GM23338 (cell line): ENCODE results near the gene THAP6. TPM values are rescaled to one million over a fixed set of nuclear protein-coding genes. Genes with fewer than 3 reads are reported as not detected.

Experiments used
- ATAC-seq: fragments of 200-7000 bp; cut with Tn5 transposase; 3 replicates; pipeline ENCODE4 v1.9.1; 2020
- DNase-seq: peaks from one replicate; pipeline ENCODE4 v3.0.0-alpha.2; 2015; ENCODE audit warnings: low spot score
- H2AFZ ChIP-seq: fragments of 200-600 bp; sonication (generic); 2 replicates; pipeline ENCODE4 v1.8.0; 2016; ENCODE audit warnings: antibody characterized with exemption, mild to moderate bottlenecking, moderate library complexity
- H3F3A ChIP-seq: fragments of 200-600 bp; sonication (generic); replicated peaks from 2 replicates; pipeline ENCODE4 v1.8.0; 2017; ENCODE audit warnings: antibody characterized with exemption, mixed run types, low read depth
- H3K27ac ChIP-seq: fragments of 200-600 bp; sonication (generic); 2 replicates; pipeline ENCODE4 v1.6.1; 2016; ENCODE audit warnings: low read depth
- H3K27me3 ChIP-seq: fragments of 200-600 bp; sonication (generic); 2 replicates; pipeline ENCODE4 v1.8.0; 2016; ENCODE audit warnings: mild to moderate bottlenecking, mixed run types, moderate library complexity; ENCODE audit not compliant: insufficient read depth
- H3K36me3 ChIP-seq: fragments of 200-600 bp; sonication (generic); 2 replicates; pipeline ENCODE4 v1.8.0; 2016; ENCODE audit warnings: mild to moderate bottlenecking; ENCODE audit not compliant: insufficient read depth
- H3K4me1 ChIP-seq: fragments of 200-600 bp; sonication (generic); 2 replicates; pipeline ENCODE4 v1.8.0; 2016; ENCODE audit warnings: mild to moderate bottlenecking, moderate library complexity; ENCODE audit not compliant: insufficient read depth
- H3K4me2 ChIP-seq: fragments of 200-600 bp; sonication (generic); 2 replicates; pipeline ENCODE4 v1.7.1; 2017; ENCODE audit warnings: mixed run types
- H3K4me3 ChIP-seq: fragments of 200-600 bp; sonication (generic); 2 replicates; pipeline ENCODE4 v1.6.1; 2016; ENCODE audit warnings: mixed run types
- H3K79me2 ChIP-seq: fragments of 200-600 bp; sonication (generic); replicated peaks from 2 replicates; pipeline ENCODE4 v1.8.0; 2017; ENCODE audit warnings: mild to moderate bottlenecking; ENCODE audit not compliant: insufficient read depth
- H3K9me2 ChIP-seq: fragments of 200-600 bp; sonication (generic); 2 replicates; pipeline ENCODE4 v1.8.0; 2017; ENCODE audit not compliant: insufficient read depth
- H4K20me1 ChIP-seq: fragments of 200-600 bp; sonication (generic); replicated peaks from 2 replicates; pipeline ENCODE4 v1.8.0; 2017; ENCODE audit warnings: mild to moderate bottlenecking; ENCODE audit not compliant: insufficient read depth
- H3K27ac Mint-ChIP-seq: 2 replicates; pipeline ENCODE4 v1.8.0; 2020; ENCODE audit warnings: inconsistent platforms, mild to moderate bottlenecking, moderate library complexity, mixed read lengths
- H3K27me3 Mint-ChIP-seq: 3 replicates; pipeline ENCODE4 v1.8.0; 2022; ENCODE audit warnings: low read depth, mild to moderate bottlenecking, moderate library complexity, mixed read lengths, inconsistent platforms; ENCODE audit not compliant: insufficient read depth, poor library complexity
- H3K36me3 Mint-ChIP-seq: 3 replicates; pipeline ENCODE4 v1.8.0; 2021; ENCODE audit warnings: low read depth, mild to moderate bottlenecking, inconsistent platforms, moderate library complexity, mixed read lengths
- H3K4me1 Mint-ChIP-seq: 3 replicates; pipeline ENCODE4 v1.8.0; 2020; ENCODE audit warnings: mild to moderate bottlenecking, inconsistent platforms, mixed read lengths
- H3K4me3 Mint-ChIP-seq: 3 replicates; pipeline ENCODE4 v1.8.0; 2021; ENCODE audit warnings: moderate library complexity, mild to moderate bottlenecking, inconsistent platforms, mixed read lengths
- H3K9me3 Mint-ChIP-seq: 3 replicates; pipeline ENCODE4 v1.8.0; 2020; ENCODE audit warnings: moderate library complexity, mild to moderate bottlenecking, inconsistent platforms, mixed read lengths
- CREB1 ChIP-seq: fragments of 250-450 bp; sonication (Bioruptor Pico); IDR thresholded peaks from 2 replicates; pipeline ENCODE4 v1.5.0; 2020; ENCODE audit warnings: low read depth, mild to moderate bottlenecking, moderate library complexity
- EZH2phosphoT487 ChIP-seq: fragments of 200-600 bp; sonication (generic); IDR thresholded peaks from one replicate; pipeline ENCODE4 v1.8.1; 2018; ENCODE audit warnings: antibody characterized with exemption; ENCODE audit not compliant: unreplicated experiment
- JUNB ChIP-seq: IDR thresholded peaks from one replicate; pipeline ENCODE4 v1.6.1; 2016; ENCODE audit warnings: antibody characterized with exemption; ENCODE audit not compliant: unreplicated experiment
- NANOG ChIP-seq: IDR thresholded peaks from 2 replicates; pipeline ENCODE4 v1.6.1; 2016; ENCODE audit warnings: antibody characterized with exemption, borderline replicate concordance
- ZNF114 ChIP-seq: fragments of 250-450 bp; sonication (Bioruptor Pico); IDR thresholded peaks from 2 replicates; pipeline ENCODE4 v1.5.0; 2020; ENCODE audit warnings: mild to moderate bottlenecking, moderate library complexity
- polyA plus RNA-seq: library from polyadenylated mRNA; unstranded; fragments of >200 nt; fragmentation: Nextera tagmentation; extraction: Ambion mirVana; gene quantifications from 2 replicates; pipeline ENCODE4 v1.2.1, GENCODE V29; 2016
- total RNA-seq: library from RNA; depleted of rRNA; stranded (reverse); fragments of >200 nt; shearing (Covaris generic); gene quantifications from 2 replicates; pipeline ENCODE4 v1.2.3, GENCODE V29; 2014
- TF ChIP-seq, protein P1 (sequence below): fragments of 250-450 bp; sonication (Bioruptor Pico); IDR thresholded peaks from 2 replicates; pipeline ENCODE4 v1.5.0; 2020; ENCODE audit warnings: mild to moderate bottlenecking, moderate library complexity

Gene THAP6
- total and polyA plus RNA-seq, 2 experiments from 2014 or later, result 9.0 to 15.2 TPM

DNA sequence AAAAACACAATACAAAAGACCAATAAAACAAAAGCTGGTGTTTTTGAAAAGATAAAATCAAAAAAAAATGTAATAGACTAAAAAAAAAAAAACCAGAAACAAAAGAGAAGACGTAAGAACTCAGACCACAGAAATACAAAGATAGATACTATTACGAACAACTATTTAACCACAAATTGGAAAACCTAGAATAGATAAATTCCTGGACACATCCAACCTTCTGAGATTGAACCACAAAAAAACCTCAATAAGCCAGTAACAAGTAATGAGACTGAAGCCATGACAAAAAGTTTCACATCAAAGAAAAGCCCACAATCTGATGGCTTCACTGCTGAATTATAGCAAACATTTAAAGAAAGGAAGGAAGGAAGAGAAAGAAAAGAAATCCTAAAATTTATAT, 16.2 kb upstream of the THAP6 start:
- Mint-ChIP-seq H3K27me3 (peaks cover 2% of the 10 kb centered on the region), H3K4me3 (no peak overlapping the region), H3K27ac (no peak overlapping the region), H3K9me3 (peaks cover 2% of the 10 kb centered on the region; the same call in 1 of the 3 replicates), H3K36me3 (peaks cover 37% of the 10 kb centered on the region), H3K4me1 (no peaks in the 10 kb centered on the region)
- H3F3A ChIP-seq, result no peaks in the 10 kb centered on the region
- H4K20me1 ChIP-seq, result peaks cover 19% of the 10 kb centered on the region
- no peaks in the 10 kb centered on the region for H3K27me3 ChIP-seq
- no peak overlapping the region for H2AFZ ChIP-seq
- no peak overlapping the region for H3K4me3 ChIP-seq
- TF ChIP-seq NANOG, result no peak
- TF ChIP-seq, protein P1, sequence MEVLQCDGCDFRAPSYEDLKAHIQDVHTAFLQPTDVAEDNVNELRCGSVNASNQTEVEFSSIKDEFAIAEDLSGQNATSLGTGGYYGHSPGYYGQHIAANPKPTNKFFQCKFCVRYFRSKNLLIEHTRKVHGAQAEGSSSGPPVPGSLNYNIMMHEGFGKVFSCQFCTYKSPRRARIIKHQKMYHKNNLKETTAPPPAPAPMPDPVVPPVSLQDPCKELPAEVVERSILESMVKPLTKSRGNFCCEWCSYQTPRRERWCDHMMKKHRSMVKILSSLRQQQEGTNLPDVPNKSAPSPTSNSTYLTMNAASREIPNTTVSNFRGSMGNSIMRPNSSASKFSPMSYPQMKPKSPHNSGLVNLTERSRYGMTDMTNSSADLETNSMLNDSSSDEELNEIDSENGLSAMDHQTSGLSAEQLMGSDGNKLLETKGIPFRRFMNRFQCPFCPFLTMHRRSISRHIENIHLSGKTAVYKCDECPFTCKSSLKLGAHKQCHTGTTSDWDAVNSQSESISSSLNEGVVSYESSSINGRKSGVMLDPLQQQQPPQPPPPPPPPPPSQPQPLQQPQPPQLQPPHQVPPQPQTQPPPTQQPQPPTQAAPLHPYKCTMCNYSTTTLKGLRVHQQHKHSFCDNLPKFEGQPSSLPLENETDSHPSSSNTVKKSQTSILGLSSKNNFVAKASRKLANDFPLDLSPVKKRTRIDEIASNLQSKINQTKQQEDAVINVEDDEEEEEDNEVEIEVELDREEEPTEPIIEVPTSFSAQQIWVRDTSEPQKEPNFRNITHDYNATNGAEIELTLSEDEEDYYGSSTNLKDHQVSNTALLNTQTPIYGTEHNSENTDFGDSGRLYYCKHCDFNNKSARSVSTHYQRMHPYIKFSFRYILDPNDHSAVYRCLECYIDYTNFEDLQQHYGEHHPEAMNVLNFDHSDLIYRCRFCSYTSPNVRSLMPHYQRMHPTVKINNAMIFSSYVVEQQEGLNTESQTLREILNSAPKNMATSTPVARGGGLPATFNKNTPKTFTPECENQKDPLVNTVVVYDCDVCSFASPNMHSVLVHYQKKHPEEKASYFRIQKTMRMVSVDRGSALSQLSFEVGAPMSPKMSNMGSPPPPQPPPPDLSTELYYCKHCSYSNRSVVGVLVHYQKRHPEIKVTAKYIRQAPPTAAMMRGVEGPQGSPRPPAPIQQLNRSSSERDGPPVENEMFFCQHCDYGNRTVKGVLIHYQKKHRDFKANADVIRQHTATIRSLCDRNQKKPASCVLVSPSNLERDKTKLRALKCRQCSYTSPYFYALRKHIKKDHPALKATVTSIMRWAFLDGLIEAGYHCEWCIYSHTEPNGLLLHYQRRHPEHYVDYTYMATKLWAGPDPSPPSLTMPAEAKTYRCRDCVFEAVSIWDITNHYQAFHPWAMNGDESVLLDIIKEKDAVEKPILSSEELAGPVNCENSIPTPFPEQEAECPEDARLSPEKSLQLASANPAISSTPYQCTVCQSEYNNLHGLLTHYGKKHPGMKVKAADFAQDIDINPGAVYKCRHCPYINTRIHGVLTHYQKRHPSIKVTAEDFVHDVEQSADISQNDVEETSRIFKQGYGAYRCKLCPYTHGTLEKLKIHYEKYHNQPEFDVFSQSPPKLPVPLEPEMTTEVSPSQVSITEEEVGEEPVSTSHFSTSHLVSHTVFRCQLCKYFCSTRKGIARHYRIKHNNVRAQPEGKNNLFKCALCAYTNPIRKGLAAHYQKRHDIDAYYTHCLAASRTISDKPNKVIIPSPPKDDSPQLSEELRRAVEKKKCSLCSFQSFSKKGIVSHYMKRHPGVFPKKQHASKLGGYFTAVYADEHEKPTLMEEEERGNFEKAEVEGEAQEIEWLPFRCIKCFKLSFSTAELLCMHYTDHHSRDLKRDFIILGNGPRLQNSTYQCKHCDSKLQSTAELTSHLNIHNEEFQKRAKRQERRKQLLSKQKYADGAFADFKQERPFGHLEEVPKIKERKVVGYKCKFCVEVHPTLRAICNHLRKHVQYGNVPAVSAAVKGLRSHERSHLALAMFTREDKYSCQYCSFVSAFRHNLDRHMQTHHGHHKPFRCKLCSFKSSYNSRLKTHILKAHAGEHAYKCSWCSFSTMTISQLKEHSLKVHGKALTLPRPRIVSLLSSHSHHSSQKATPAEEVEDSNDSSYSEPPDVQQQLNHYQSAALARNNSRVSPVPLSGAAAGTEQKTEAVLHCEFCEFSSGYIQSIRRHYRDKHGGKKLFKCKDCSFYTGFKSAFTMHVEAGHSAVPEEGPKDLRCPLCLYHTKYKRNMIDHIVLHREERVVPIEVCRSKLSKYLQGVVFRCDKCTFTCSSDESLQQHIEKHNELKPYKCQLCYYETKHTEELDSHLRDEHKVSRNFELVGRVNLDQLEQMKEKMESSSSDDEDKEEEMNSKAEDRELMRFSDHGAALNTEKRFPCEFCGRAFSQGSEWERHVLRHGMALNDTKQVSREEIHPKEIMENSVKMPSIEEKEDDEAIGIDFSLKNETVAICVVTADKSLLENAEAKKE (CRISPR knock-in tag), result no peak
- TF ChIP-seq CREB1 (CRISPR knock-in tag), result no peak
- no peak for TF ChIP-seq ZNF114 (CRISPR knock-in tag)
- no peak for TF ChIP-seq EZH2phosphoT487
- TF ChIP-seq JUNB, result no peak
- H3K4me2 ChIP-seq, result no peak overlapping the region
- H3K9me2 ChIP-seq, result no peaks in the 10 kb centered on the region
- no peak for ATAC-seq
- no peak overlapping the region for H3K27ac ChIP-seq
- H3K36me3 ChIP-seq, result peaks cover 5% of the 10 kb centered on the region; the same call in 1 of the 2 replicates
- no peak for DNase-seq
- H3K79me2 ChIP-seq, result peaks cover 53% of the 10 kb centered on the region
- H3K4me1 ChIP-seq, result no peaks in the 10 kb centered on the region

DNA sequence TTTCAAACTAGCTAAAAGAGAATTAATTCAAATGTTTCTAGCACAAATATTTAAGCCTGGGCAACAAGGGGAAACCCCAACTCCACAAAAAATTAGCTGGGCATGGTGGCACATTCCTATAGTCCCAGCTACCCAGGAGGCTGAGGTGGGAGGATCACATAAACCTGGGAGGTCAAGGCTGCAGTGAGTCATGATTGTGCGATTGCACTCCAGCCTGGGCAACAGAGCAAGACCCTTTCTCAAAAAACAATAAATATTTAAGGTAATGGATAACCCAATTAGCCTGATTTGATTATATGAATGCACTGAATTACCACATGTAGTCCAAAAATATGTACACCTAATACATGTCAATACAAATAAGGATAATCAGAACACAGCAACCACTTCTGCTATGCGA, 14.4 kb upstream of the THAP6 start:
- H3K4me3 Mint-ChIP-seq, result no peak overlapping the region
- H3K79me2 ChIP-seq, result peaks cover 56% of the 10 kb centered on the region
- TF ChIP-seq, protein P1 (CRISPR knock-in tag), result no peak

More for the DNA sequence above, 14.4 kb upstream of the THAP6 start:
- Mint-ChIP-seq H3K9me3 (peaks cover 2% of the 10 kb centered on the region; the same call in 1 of the 3 replicates), H3K36me3 (peaks cover 39% of the 10 kb centered on the region), H3K27me3 (peaks cover 2% of the 10 kb centered on the region), H3K4me1 (no peaks in the 10 kb centered on the region), H3K27ac (no peak overlapping the region)
- Histone ChIP-seq H3K36me3 (peaks cover 5% of the 10 kb centered on the region; the same call in 1 of the 2 replicates), H2AFZ (no peak overlapping the region), H3K9me2 (no peaks in the 10 kb centered on the region), H3K4me2 (no peak overlapping the region), H4K20me1 (peaks cover 21% of the 10 kb centered on the region), H3K4me1 (no peaks in the 10 kb centered on the region), H3K27me3 (no peaks in the 10 kb centered on the region), H3F3A (no peaks in the 10 kb centered on the region), H3K27ac (no peak overlapping the region), H3K4me3 (no peak overlapping the region)
- no peak for ATAC-seq
- no peak for DNase-seq
